ENCODE data around the gene MRPS9. TPM values are rescaled to one million over a fixed set of nuclear protein-coding genes. Genes with fewer than 3 reads are reported as not detected.

MRPS9 gene
- total RNA-seq, 4 donors from 2014 or later, result 34.9 to 79.5 (median 38.6) TPM

DNA sequence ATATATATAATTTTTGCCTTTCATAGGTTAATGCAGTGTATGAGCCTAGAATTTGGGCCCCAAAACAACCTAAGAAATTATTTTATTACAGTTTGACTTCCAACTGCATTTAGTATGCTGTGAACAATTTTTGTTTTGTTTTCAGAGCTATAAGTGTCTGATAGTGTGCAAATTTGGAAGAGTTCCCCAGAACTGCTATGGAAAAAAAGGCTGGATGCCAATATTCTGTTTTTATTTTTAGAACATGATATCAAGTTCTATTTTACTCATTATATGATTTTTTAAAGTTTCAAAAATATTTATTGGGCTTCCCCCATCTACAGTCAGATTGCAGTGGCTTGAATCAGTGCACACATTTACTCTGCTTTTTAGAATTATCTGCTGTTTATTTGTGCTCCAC is 42.6 kb downstream of the MRPS9 start:
- Histone ChIP-seq H3K36me3 (no peaks in the 10 kb centered on the region), H3K4me1 (no peaks in the 10 kb centered on the region), H3K4me3 (no peak overlapping the region), H3K27ac (no peak overlapping the region), H3K27me3 (no peaks in the 10 kb centered on the region), H3K9me3 (no peaks in the 10 kb centered on the region)
- TF ChIP-seq, protein P1, sequence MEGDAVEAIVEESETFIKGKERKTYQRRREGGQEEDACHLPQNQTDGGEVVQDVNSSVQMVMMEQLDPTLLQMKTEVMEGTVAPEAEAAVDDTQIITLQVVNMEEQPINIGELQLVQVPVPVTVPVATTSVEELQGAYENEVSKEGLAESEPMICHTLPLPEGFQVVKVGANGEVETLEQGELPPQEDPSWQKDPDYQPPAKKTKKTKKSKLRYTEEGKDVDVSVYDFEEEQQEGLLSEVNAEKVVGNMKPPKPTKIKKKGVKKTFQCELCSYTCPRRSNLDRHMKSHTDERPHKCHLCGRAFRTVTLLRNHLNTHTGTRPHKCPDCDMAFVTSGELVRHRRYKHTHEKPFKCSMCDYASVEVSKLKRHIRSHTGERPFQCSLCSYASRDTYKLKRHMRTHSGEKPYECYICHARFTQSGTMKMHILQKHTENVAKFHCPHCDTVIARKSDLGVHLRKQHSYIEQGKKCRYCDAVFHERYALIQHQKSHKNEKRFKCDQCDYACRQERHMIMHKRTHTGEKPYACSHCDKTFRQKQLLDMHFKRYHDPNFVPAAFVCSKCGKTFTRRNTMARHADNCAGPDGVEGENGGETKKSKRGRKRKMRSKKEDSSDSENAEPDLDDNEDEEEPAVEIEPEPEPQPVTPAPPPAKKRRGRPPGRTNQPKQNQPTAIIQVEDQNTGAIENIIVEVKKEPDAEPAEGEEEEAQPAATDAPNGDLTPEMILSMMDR (IDR thresholded peaks at IDR 0.05 in 4 of 5, conservative IDR thresholded peaks at IDR 0.05 in 1 of 5), result no peak
- TF ChIP-seq POLR2A (IDR thresholded peaks at IDR 0.05), result no peak
- no peak for ATAC-seq
- in situ Hi-C loops (cut with MboI; ENCODE audit: low sequenced_read_pairs in 4 of 4), result no loop called here
- intact Hi-C loops (cut with DNase I; ENCODE audit: low total_unique reads), result no loop called here
- no peak for DNase-seq

DNA sequence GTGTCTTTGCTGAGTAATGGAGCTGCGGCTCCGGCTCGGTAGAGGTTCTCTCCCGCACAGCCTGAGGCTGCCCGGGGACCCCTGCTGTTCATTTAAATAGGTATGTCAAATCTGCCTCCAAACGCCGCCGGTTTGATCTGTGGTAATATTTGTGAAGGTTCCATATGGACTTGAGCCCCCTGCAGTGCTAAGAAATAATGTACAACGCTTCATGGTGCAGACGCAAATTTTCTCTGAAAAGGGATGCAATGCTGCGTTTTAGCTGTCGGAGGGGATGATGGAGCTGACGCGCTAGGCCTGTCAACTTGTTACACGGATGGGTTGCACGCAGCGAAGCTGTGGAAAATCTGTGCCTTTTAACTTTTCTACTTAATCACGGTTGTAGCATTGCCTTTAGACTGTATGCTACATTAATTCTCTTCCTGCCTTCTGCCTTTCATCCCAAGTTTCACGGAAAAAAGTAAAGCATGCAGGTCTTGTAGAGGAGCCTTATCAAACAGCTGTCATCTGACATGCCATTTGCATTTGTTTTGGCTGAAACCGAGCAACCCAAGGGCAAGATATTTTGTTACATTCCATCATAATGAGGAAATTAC is 43.2 kb downstream of the MRPS9 start:
- intact Hi-C loops (cut with DNase I; ENCODE audit: low total_unique reads), result no loop called here
- in situ Hi-C loops (cut with MboI; ENCODE audit: low sequenced_read_pairs in 4 of 4), result no loop called here
- no peak for ATAC-seq
- H3K27me3 ChIP-seq, result no peaks in the 10 kb centered on the region
- H3K36me3 ChIP-seq, result no peaks in the 10 kb centered on the region
- no peaks in the 10 kb centered on the region for H3K4me1 ChIP-seq
- no peaks in the 10 kb centered on the region for H3K9me3 ChIP-seq
- no peak overlapping the region for H3K4me3 ChIP-seq
- H3K27ac ChIP-seq, result no peak overlapping the region
- DNase-seq, result no peak
- TF ChIP-seq POLR2A (IDR thresholded peaks at IDR 0.05), result no peak
- TF ChIP-seq, protein P1 (IDR thresholded peaks at IDR 0.05 in 4 of 5, conservative IDR thresholded peaks at IDR 0.05 in 1 of 5), result no peak

DNA sequence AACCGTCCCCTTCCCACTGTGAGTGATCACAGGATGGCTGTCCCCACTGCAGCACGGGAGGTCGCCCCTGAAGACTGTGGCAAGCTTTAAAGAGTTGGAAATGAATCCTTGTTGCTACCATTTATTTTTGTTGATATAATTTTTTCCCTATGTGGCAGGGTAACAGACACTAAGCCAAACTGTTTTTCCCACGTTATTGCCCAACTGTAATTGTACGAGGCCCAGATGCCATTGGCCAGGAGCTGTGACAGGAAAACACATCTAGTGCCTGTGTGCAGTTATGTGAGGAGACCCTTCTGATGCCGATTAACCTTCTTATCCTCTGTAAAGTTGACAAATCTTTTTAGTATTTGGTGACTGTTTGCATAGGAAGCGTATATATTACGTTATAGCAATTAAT is 44.2 kb downstream of the MRPS9 start:
- Histone ChIP-seq H3K27ac (no peak overlapping the region), H3K36me3 (no peaks in the 10 kb centered on the region), H3K4me3 (no peak overlapping the region), H3K4me1 (no peaks in the 10 kb centered on the region), H3K9me3 (no peaks in the 10 kb centered on the region), H3K27me3 (no peaks in the 10 kb centered on the region)
- DNase-seq (no peak), ATAC-seq (no peak)
- intact Hi-C loops (cut with DNase I; ENCODE audit: low total_unique reads) (no loop called here), in situ Hi-C loops (cut with MboI; ENCODE audit: low sequenced_read_pairs in 4 of 4) (no loop called here)
- TF ChIP-seq, protein P1 (IDR thresholded peaks at IDR 0.05 in 4 of 5, conservative IDR thresholded peaks at IDR 0.05 in 1 of 5), result no peak
- no peak for TF ChIP-seq POLR2A (IDR thresholded peaks at IDR 0.05)

DNA sequence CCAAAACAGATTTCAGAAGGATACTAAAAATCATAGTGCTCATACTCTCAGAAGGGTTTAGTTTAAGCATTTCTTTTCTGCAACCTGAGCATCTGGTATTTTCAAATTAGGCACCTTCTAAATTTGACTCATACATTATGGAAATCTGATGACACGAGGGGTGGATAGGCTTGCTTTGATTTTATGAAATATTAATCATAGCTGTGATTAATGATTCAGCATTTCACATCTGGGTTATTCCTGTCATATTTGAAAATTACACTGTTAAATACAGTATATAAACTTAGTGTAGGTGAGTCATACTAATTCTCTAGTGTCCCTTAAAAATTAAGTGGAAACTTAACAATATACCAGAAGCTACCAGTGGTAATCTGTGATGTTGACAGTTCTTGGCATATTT is 47.7 kb downstream of the MRPS9 start:
- no peak for TF ChIP-seq POLR2A (IDR thresholded peaks at IDR 0.05)
- TF ChIP-seq, protein P1 (IDR thresholded peaks at IDR 0.05 in 4 of 5, conservative IDR thresholded peaks at IDR 0.05 in 1 of 5), result no peak
- no peak for DNase-seq
- Histone ChIP-seq H3K27me3 (no peaks in the 10 kb centered on the region), H3K27ac (no peak overlapping the region), H3K9me3 (no peaks in the 10 kb centered on the region), H3K36me3 (no peaks in the 10 kb centered on the region), H3K4me1 (no peaks in the 10 kb centered on the region), H3K4me3 (no peak overlapping the region)
- ATAC-seq, result no peak
- in situ Hi-C loops (cut with MboI; ENCODE audit: low sequenced_read_pairs in 4 of 4), result no loop called here
- intact Hi-C loops (cut with DNase I; ENCODE audit: low total_unique reads), result no loop called here

DNA sequence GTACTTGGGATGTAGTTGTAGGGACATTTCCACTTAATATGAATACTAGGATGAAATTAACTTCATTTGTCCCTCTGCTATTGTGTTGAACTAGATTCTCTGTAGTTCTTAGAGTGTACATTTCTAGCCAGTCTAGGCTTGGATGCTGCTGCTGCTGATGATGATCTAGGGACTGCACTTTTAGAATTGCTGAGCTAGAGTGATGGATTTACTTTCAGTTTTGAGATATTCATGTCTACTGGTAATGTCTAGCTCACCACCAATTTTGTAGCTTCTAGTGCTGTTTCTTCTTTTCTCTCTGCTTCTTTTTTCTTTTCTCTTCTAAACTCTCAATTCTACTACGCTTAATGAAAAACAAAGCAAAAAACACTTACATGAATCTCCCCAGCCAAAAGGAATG is 49.4 kb downstream of the MRPS9 start:
- H3K9me3 ChIP-seq, result no peaks in the 10 kb centered on the region
- intact Hi-C loops (cut with DNase I; ENCODE audit: low total_unique reads) (no loop called here), in situ Hi-C loops (cut with MboI; ENCODE audit: low sequenced_read_pairs in 4 of 4) (no loop called here)
- TF ChIP-seq, protein P1 (IDR thresholded peaks at IDR 0.05 in 4 of 5, conservative IDR thresholded peaks at IDR 0.05 in 1 of 5), result no peak
- TF ChIP-seq POLR2A (IDR thresholded peaks at IDR 0.05), result no peak
- no peaks in the 10 kb centered on the region for H3K4me1 ChIP-seq
- ATAC-seq (no peak), DNase-seq (no peak)
- no peaks in the 10 kb centered on the region for H3K36me3 ChIP-seq
- no peak overlapping the region for H3K27ac ChIP-seq
- H3K27me3 ChIP-seq, result no peaks in the 10 kb centered on the region
- no peak overlapping the region for H3K4me3 ChIP-seq

All from gastrocnemius medialis (tissue), 4 donors.